Osteocyte (in vitro differentiated cells): ENCODE measurements around the gene ZNF165. TPM values are rescaled to one million over a fixed set of nuclear protein-coding genes. Genes with fewer than 3 reads are reported as not detected.

Experiments used
- DNase-seq: peaks from one replicate; pipeline ENCODE4 v3.0.0; 2021; ENCODE audit warnings: mixed read lengths; ENCODE audit not compliant: unreplicated experiment; ENCODE audit errors: extremely low spot score
- H3K27ac Mint-ChIP-seq: one replicate; pipeline ENCODE4 v1.8.0; 2021; ENCODE audit warnings: mild to moderate bottlenecking, mixed read lengths; ENCODE audit not compliant: unreplicated experiment
- H3K27me3 Mint-ChIP-seq: one replicate; pipeline ENCODE4 v1.8.0; 2021; ENCODE audit warnings: mixed read lengths; ENCODE audit not compliant: unreplicated experiment
- H3K36me3 Mint-ChIP-seq: one replicate; pipeline ENCODE4 v1.8.0; 2021; ENCODE audit warnings: mixed read lengths; ENCODE audit not compliant: unreplicated experiment
- H3K4me1 Mint-ChIP-seq: one replicate; pipeline ENCODE4 v1.8.0; 2021; ENCODE audit warnings: mixed read lengths; ENCODE audit not compliant: unreplicated experiment
- H3K4me3 Mint-ChIP-seq: one replicate; pipeline ENCODE4 v1.8.0; 2021; ENCODE audit warnings: mild to moderate bottlenecking, moderate library complexity, mixed read lengths; ENCODE audit not compliant: unreplicated experiment
- H3K9me3 Mint-ChIP-seq: one replicate; pipeline ENCODE4 v1.8.0; 2021; ENCODE audit warnings: mixed read lengths; ENCODE audit not compliant: unreplicated experiment
- total RNA-seq: library from RNA; stranded (reverse); gene quantifications from 2 replicates; pipeline ENCODE4 v1.2.1, GENCODE V29; 2021
- TF ChIP-seq, protein P1 (sequence below): fragments of 200-600 bp; sonication (generic); IDR thresholded peaks from 2 replicates; pipeline ENCODE4 v1.5.0; 2021; ENCODE audit warnings: antibody characterized with exemption, mild to moderate bottlenecking, moderate library complexity

The ZNF165 gene
- total RNA-seq, 1 donor from 2014 or later = 0.32 TPM

GRCh38 chr6:28078050-28078449 is 2.3 kb upstream of the ZNF165 start:
- H3K9me3 Mint-ChIP-seq = no peaks in the 10 kb centered on the region
- H3K4me3 Mint-ChIP-seq = no peak overlapping the region
- H3K27ac Mint-ChIP-seq = no peak overlapping the region
- no peak for DNase-seq
- H3K4me1 Mint-ChIP-seq = peaks cover 11% of the 10 kb centered on the region
- H3K27me3 Mint-ChIP-seq = no peaks in the 10 kb centered on the region
- TF ChIP-seq, protein P1, sequence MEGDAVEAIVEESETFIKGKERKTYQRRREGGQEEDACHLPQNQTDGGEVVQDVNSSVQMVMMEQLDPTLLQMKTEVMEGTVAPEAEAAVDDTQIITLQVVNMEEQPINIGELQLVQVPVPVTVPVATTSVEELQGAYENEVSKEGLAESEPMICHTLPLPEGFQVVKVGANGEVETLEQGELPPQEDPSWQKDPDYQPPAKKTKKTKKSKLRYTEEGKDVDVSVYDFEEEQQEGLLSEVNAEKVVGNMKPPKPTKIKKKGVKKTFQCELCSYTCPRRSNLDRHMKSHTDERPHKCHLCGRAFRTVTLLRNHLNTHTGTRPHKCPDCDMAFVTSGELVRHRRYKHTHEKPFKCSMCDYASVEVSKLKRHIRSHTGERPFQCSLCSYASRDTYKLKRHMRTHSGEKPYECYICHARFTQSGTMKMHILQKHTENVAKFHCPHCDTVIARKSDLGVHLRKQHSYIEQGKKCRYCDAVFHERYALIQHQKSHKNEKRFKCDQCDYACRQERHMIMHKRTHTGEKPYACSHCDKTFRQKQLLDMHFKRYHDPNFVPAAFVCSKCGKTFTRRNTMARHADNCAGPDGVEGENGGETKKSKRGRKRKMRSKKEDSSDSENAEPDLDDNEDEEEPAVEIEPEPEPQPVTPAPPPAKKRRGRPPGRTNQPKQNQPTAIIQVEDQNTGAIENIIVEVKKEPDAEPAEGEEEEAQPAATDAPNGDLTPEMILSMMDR = no peak
- H3K36me3 Mint-ChIP-seq = no peaks in the 10 kb centered on the region

- Mint-ChIP-seq H3K27ac (no peak overlapping the region), H3K9me3 (no peaks in the 10 kb centered on the region), H3K4me1 (peaks cover 11% of the 10 kb centered on the region), H3K36me3 (no peaks in the 10 kb centered on the region), H3K27me3 (peaks cover under 1% of the 10 kb centered on the region), H3K4me3 (peak overlapping the region; percentile 43)
- TF ChIP-seq, protein P1 = no peak
- DNase-seq = no peak
These were observed 1.5 kb upstream of the ZNF165 start for GRCh38 chr6:28078836-28079235.

- Mint-ChIP-seq H3K27me3 (peaks cover 2% of the 10 kb centered on the region), H3K27ac (peak overlapping the region; percentile 99), H3K9me3 (no peaks in the 10 kb centered on the region), H3K4me3 (peak overlapping the region; percentile 97), H3K36me3 (no peaks in the 10 kb centered on the region), H3K4me1 (peaks cover 11% of the 10 kb centered on the region)
- TF ChIP-seq, protein P1 = no peak
- DNase-seq = peak; percentile 97
These were observed 490 bp downstream of the ZNF165 start for GRCh38 chr6:28080631-28081485.

GRCh38 chr6:28081486-28081751 is 1.1 kb downstream of the ZNF165 start:
- no peaks in the 10 kb centered on the region for H3K9me3 Mint-ChIP-seq
- H3K4me3 Mint-ChIP-seq = peak overlapping the region; percentile 97
- H3K36me3 Mint-ChIP-seq = no peaks in the 10 kb centered on the region
- peaks cover 2% of the 10 kb centered on the region for H3K27me3 Mint-ChIP-seq
- TF ChIP-seq, protein P1 = no peak
- peaks cover 11% of the 10 kb centered on the region for H3K4me1 Mint-ChIP-seq
- DNase-seq = no peak
- H3K27ac Mint-ChIP-seq = peak overlapping the region; percentile 99

DNA sequence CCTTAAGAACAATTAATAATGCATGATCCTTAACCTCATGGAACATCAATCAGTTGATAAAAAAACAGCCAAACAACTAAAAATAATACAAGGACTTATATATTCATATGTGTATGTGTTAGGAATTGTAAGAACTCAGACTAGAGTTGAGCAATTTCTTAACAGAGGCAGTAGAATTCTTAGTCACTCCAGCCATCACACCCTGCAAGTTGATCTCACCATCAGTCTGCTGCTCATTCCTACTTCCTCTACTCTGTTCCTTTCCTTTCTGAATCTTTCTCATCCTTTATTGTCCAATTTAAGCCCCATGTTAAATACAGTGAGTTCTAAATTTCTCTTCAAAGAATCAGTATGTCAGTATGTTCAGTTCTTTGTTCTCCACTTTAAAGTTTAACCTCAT is 2.6 kb downstream of the ZNF165 start:
- H3K4me1 Mint-ChIP-seq = peaks cover 11% of the 10 kb centered on the region
- H3K27ac Mint-ChIP-seq = no peak overlapping the region
- H3K4me3 Mint-ChIP-seq = no peak overlapping the region
- no peaks in the 10 kb centered on the region for H3K36me3 Mint-ChIP-seq
- no peak for DNase-seq
- TF ChIP-seq, protein P1 = no peak
- peaks cover under 1% of the 10 kb centered on the region for H3K9me3 Mint-ChIP-seq
- H3K27me3 Mint-ChIP-seq = peaks cover 2% of the 10 kb centered on the region
